ENCODE results near the gene RPH3AL.

DNA sequence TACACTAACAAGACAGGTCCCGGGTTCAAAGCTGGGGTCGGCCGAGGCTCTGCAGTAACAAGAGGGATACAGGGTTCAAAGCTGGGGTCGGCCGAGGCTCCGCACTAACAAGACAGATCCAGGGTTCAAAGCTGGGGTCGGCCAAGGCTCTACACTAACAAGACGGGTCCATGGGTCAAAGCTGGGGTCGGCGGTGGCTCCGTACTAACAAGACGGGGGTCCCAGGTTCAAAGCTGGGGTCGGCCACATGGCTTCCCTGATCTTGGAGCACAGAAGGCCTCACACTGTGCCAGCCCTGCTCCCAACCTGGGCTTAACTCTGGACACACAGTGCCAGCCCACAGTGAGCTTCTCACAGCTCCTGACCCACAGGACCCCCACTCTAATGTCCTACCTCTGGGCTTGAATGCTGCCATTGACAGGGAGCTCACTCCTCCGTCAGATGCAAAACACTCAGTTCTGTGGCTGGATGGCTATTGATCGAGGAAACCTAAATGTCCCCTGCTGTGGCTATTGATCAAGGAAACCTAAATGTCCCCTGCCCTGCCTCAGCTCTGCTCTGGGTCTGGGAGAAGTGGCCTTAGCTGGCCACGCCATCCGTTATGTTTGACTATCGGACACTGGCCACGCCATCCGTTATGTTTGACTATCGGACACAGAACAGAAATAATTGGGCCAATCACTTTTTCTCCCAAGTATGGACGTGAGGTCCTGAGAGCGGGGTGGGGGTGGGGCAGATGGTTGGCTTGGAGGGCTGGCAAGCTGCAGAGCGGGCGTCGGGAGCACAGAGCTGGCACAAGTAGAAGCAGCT lies 116.6 kb downstream of the RPH3AL start:
- TF ChIP-seq, protein P1, sequence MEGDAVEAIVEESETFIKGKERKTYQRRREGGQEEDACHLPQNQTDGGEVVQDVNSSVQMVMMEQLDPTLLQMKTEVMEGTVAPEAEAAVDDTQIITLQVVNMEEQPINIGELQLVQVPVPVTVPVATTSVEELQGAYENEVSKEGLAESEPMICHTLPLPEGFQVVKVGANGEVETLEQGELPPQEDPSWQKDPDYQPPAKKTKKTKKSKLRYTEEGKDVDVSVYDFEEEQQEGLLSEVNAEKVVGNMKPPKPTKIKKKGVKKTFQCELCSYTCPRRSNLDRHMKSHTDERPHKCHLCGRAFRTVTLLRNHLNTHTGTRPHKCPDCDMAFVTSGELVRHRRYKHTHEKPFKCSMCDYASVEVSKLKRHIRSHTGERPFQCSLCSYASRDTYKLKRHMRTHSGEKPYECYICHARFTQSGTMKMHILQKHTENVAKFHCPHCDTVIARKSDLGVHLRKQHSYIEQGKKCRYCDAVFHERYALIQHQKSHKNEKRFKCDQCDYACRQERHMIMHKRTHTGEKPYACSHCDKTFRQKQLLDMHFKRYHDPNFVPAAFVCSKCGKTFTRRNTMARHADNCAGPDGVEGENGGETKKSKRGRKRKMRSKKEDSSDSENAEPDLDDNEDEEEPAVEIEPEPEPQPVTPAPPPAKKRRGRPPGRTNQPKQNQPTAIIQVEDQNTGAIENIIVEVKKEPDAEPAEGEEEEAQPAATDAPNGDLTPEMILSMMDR (conservative IDR thresholded peaks at IDR 0.05): no peak
- TF ChIP-seq EZH2 (IDR thresholded peaks at IDR 0.05; ENCODE audit: low read depth): no peak
